HPDE6-E6E7 (cell line): Measurements from ENCODE around the gene ADGRG6.
A peak's percentile ranks its signal among the peaks of the same experiment; 100 is the strongest.
"Not testable (repeated sequence)": the region's sequence is repeated elsewhere in the genome, so short reads cannot be mapped to it uniquely, and the experiment has no call there.

Source experiments
- DNase-seq: peaks from one replicate; pipeline ENCODE4 v3.0.0; 2011; ENCODE audit warnings: missing footprints; ENCODE audit errors: extremely low spot score

The ADGRG6 gene

DNA sequence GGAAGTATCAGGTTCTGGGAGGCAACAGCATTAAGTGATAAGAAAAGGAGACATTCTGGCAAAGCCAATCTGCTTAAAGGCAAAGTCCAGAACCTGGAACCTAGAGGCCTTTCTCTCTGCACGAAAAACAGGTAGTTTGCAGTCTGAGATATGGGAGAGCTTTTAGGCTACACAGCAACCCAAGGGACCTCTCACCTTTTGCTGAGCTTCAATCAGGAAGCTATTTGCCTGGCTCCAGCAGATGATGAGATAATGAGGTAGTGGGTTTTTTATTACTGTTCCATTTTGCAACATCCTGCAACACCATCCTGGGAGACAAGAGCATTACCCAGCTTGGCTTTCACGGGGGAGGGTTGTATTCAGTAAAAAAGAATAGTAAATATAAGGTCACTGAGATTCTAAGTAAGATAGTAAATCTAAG lies 143.1 kb downstream of the ADGRG6 start:
- no peak for DNase-seq

- DNase-seq: no peak
Observed at GRCh38 chr6:142446168-142446567, 144.4 kb downstream of the ADGRG6 start.

DNA sequence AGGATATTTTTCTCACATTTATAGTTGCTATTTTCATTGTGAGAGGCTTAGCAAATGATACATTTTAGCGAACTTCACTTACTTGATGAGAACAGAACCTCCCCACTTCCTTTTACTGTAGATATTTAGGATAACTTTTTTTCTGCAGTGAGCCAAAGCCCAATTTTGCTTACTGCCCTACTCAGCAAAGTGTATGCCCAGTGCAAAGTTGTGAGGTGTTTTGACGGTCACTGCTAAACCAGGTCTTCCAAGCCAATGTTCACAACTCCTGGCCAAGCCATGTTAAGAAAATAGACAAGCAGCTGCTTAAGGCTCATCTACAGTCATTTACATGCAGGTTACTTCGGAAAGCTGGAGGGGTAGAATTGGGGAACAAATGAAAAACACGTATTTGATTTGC lies 144.8 kb downstream of the ADGRG6 start:
- DNase-seq: no peak

DNA sequence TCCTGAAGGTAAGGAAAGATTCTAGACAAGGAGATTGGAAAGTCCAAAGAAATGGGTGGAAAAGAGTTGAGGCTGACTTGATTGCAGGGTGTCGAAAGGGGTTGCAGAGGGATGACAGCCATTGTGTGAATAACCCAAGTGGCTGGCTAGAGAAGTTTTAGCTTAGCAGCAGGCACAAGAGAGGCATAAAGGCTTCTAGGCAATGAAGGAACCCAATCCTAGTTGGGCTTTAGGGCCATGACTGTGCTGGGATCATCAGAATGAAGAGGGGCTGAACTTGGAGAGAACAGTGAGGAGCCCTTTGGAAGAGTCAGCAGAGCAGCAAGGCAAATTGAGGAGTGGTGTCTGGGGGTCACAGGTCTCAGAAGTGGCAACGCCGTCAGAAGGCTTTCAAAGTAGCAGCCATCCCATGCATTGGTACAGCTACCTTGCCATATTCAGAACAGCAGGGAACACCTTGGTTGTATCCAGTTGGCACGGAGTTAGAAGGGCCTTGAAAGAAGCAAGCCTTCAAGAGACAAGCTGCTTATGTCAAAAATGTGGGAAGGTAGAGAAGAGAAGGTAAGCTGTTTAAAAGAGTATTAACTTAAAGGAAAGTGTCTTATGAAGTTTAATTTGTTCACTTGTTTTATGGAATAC lies 146.4 kb downstream of the ADGRG6 start:
- no peak for DNase-seq

DNA sequence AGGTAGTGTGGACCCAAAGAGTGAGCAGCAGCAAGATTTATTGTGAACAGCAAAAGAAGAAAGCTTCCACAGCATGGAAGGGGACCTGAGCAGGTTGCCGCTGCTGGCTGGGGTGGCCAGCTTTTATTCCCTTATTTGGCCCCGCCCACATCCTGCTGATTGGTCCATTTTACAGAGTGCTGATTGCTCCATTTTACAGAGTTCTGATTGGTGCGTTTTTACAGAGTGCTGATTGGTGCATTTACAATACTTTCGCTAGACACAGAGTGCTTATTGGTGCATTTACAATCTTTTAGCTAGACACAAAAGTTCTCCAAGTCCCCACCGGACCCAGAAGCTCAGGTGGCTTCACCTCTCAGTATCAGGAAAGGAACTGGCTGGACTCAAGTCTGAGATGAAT lies 149.0 kb downstream of the ADGRG6 start:
- not testable (repeated sequence) for DNase-seq

DNA sequence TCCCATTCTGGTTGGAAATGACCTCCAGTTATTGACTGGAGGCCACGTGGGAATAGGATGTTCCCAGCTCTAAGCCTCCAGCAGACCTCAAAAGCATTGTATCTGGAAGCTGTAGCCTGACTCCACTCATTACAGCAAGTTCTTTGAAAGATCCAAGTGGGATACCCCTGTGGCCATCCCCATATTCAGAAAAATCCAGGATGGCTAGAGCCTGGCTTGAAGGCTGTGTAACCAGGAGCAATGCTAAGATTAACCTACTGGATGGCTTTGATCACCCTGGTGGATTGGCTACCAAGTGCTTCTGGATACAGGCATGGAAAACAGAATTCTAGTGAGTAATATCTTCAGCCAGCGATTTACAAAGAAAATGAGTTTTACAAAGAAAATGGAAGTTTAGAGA lies 151.2 kb downstream of the ADGRG6 start:
- no peak for DNase-seq

- DNase-seq: not testable (repeated sequence)
Observed at GRCh38 chr6:142454196-142454595, 152.4 kb downstream of the ADGRG6 start.

GRCh38 chr6:142454848-142455247 lies 153.0 kb downstream of the ADGRG6 start:
- DNase-seq: not testable (repeated sequence)

DNA sequence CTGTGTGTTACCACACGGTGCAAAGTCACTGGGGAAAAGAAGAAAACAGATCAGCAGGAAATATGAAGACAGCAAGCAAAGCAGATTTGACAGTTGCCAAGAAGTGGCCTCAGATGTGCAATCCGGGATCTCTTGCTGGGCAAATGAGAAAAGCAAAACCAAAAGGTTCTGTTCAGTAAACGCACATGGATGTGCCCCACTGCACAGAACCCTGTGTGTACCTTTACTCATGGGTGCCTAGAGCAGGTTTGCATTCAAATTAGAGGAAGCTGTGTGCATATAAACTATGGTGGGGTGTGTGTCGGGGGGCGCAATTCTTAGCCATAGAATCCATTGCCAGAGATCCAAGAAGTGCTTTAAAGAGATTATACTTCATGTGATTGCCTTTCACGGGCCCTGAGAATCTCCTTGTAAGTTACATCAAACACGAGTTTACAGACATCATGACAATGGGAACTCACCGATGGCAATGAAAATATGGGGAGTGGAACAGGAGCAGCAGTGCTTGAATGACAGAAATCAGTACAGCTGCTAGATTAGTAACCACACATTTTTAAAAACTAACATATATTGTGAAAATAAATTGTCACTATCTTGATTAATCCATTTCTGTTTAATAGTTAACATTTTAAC lies 154.3 kb downstream of the ADGRG6 start:
- DNase-seq: no peak

GRCh38 chr6:142457638-142458406 lies 156.0 kb downstream of the ADGRG6 start:
- no peak for DNase-seq

- DNase-seq: no peak
Observed at GRCh38 chr6:142458836-142459235, 157.0 kb downstream of the ADGRG6 start.

DNA sequence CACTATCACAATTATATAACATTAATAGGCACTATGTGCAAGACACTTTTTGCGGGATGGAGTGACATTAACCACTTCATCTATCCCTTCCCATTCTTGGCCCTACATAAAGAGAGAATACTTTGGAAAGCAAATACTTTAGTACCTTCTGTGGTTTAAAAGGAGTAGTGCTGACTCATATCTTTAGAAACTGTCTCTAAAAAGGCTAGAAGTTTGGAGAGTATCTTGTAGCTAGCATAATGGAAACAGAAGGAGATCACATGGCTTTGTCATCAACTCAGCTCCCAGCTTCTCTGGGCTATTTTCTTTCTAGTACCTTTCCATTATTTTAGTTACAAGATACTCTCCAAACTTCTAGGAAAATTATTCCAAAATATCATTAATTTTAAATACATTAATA lies 157.5 kb downstream of the ADGRG6 start:
- DNase-seq: no peak

DNA sequence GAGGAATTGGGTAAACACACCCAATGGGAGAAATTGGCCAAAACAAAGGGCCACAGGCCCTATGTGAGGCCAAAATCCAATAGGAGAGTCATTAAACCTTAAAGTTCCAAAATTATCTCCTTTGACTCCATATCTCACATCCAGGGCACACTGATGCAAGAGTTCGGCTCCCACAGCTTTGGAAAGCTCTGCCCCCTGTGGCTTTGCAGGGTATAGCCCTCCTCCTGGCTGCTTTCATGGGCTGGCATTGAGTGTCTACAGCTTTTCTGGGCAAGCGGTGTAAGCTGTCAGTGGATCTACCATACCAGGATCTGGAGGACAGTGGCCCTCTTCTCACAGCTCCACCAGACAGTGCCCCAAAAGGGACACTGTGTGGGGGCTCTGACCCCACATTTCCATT lies 160.5 kb downstream of the ADGRG6 start:
- no peak for DNase-seq

DNA sequence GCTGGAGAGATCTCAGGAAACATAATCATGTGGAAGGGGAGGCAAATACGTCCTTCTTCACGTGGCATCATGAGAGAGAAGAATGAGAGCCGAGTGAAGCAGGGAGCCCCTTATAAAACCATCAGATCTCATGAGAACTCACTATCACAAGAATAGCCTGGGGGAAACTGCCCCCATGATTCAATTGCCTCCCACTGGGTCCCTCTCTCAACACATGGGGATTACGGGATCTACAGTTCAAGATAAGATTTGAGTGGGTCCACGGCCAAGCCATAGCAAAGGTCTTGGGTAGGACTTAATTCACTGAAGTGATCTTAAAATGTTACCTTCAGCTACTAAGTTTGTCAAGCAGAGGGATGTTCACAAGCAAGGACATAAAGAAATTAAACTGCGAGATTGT lies 162.2 kb downstream of the ADGRG6 start:
- DNase-seq: no peak

DNA sequence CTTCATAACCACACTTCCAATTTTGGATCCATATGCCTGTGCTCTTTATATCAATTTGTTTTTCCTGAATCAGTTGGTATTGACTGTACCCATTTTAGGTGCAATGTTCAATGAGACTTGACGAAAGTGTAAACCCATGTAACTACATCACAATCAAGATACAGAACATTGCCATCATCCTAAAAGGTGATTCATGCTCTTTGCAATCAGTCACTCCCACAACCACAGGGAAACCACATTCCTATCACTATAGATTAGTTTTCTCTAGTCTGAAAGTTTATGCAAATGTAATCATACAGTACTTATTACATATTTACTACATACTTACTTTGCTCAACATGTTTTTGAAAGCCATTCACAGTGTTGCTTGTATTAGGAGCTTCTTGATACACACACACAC lies 167.4 kb downstream of the ADGRG6 start:
- DNase-seq: no peak

- DNase-seq: no peak
Observed at GRCh38 chr6:142470421-142470820, 168.6 kb downstream of the ADGRG6 start.

GRCh38 chr6:142474531-142475289 lies 172.9 kb downstream of the ADGRG6 start:
- peak; percentile 58 for DNase-seq

GRCh38 chr6:142476452-142476851 lies 174.6 kb downstream of the ADGRG6 start:
- DNase-seq: no peak

DNA sequence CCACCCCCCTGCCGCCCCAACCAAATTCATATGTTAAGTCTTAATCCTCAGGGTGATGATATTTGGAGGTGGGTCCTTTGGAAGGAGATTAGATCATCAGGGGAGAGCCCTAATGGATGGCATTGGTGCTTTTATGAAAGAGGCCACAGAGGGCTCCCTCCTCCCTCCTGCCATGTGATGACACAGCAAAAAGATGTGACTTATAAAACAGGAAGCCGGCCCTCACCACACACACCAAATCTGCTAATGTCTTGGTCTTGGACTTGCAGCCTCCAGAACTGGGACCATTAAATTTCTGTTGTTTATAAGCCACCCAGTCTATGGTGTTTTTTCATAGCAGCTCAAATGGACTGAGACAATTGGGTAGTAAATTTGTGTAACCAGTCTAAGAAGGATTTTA lies 176.3 kb downstream of the ADGRG6 start:
- DNase-seq: no peak

DNA sequence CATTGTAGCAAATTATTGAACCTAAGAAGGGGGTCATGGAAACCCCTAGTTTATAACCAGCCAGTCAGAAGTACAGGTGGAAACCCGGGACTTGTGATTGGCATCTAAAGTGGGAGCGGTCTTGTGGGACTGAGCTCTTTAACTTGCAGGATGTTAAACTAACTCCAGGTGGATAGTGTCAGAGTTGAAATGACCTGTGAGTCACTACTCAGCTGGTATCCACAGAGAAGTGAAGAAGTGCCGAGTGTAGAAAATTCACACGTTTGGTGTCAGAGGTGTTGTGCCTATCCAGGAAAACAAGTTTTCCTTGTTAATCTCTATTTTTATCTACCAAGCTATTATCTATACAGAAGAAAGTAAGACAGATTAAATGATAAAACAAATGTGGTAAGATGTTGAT lies 179.7 kb downstream of the ADGRG6 start:
- DNase-seq: no peak

DNA sequence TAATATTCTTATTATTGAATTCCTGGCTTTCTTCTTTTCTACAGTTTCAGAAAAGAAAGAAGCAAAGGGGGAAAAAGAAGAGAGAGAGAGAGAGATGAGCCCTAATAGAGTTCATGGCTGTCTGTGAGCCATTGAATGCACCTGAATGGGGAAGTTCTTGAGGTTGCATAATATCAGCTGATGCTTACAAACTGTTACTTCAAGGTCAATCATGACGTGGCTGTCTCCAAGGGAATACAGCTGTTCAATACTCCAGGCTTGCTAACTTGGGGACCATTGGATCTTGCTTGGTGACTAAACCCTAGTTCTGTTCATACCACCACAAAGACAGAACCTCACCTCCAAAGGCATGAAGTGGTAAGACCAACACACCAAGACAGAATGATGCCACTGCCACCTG lies 180.4 kb downstream of the ADGRG6 start:
- no peak for DNase-seq

- no peak for DNase-seq
Observed at GRCh38 chr6:142482974-142483373, 181.2 kb downstream of the ADGRG6 start.
